Esophagus squamous epithelium (tissue), 5 donors: ENCODE measurements around the gene TESK2. TPM values are rescaled to one million over a fixed set of nuclear protein-coding genes. Genes with fewer than 3 reads are reported as not detected.

ENCODE experiments used
- DNase-seq: peaks from one replicate; lab custom pipeline; 2025; lab: John Stamatoyannopoulos, UW
- H3K27ac ChIP-seq, 4 donors: fragments of 200-600 bp; sonication (generic); one replicate each; pipeline ENCODE4 v1.5.1; 2016 to 2019; ENCODE audit warnings: mild to moderate bottlenecking in 1 of 4
- H3K27me3 ChIP-seq, 4 donors: fragments of 200-600 bp; sonication (generic); 1 replicate in 3 of 4; 2 replicates in 1 of 4; pipeline versions ENCODE4 v1.5.1 to v1.6.0; 2017 to 2021; ENCODE audit warnings: antibody characterized with exemption in 1 of 4
- H3K36me3 ChIP-seq, 3 donors: fragments of 200-600 bp; sonication (generic); one replicate each; pipeline ENCODE4 v1.5.1; 2016 to 2019
- H3K4me1 ChIP-seq, 3 donors: fragments of 200-600 bp; sonication (generic); one replicate each; pipeline ENCODE4 v1.5.1; 2017 to 2019
- H3K4me3 ChIP-seq, 4 donors: fragments of 200-600 bp; sonication (generic); 1 replicate in 3 of 4; 2 replicates in 1 of 4; pipeline ENCODE4 v1.5.1; 2016 to 2019; ENCODE audit warnings: mild to moderate bottlenecking in 2 of 4, moderate library complexity in 1 of 4
- H3K9me3 ChIP-seq, 3 donors: fragments of 200-600 bp; sonication (generic); one replicate each; pipeline ENCODE4 v1.5.1; 2016 to 2019
- CTCF ChIP-seq, 6 experiments: fragments of 450-650 bp in 4 of 6; fragments of 200-600 bp in 2 of 6; sonication (generic) in 2 of 6; IDR thresholded peaks; one replicate each; pipeline ENCODE4 v1.5.1; 2016 to 2019; ENCODE audit warnings: antibody characterized with exemption in 6 of 6, mild to moderate bottlenecking in 4 of 6, moderate library complexity in 4 of 6
- POLR2A ChIP-seq, 4 donors: fragments of 450-650 bp; IDR thresholded peaks; one replicate each; pipeline ENCODE4 v1.6.1; 2017; ENCODE audit warnings: antibody characterized with exemption in 4 of 4, mild to moderate bottlenecking in 4 of 4, moderate library complexity in 3 of 4
- WGBS, 2 donors: methylation state at CpG; one replicate each; pipeline ENCODE4 v1.1.5; 2018; 5-methylcytosine and 5-hydroxymethylcytosine counted together
- intact Hi-C: fragments of 100-400 bp; cut with DNase I; formaldehyde crosslinking; loops from one replicate; pipeline ENCODE4 v1.15.0; 2022
- total RNA-seq, 4 donors: library from RNA; depleted of rRNA; stranded (reverse); fragments of >200 nt; gene quantifications; one replicate each; pipeline ENCODE4 v1.1.0, GENCODE V29; 2016
- donor health status: DM: yes; HTN: yes; CAD: no.

TESK2 gene
- total RNA-seq, 4 donors from 2014 or later: 4.2 to 8.4 (median 5.9) TPM

DNA sequence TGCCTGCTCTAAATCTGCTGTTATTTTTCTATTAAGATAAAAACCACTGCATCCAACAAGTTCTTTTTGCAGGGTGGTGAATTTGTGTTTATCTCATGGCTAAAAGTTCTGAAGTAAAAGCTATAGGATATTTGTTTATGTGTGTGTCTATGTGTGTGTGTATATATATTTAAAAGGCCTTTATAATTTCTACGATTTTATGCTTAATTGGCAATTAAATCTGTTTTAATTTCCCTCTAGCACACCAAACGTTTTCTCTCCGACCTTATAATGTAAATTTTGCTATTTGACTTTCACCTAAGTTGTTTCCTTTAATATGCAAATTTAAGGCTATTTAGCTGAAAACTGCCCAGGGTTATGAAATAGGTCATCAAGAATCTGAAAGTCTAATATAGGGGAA is 184.1 kb downstream of the TESK2 start:
- no peak for TF ChIP-seq POLR2A (IDR thresholded peaks at IDR 0.05)
- H3K9me3 ChIP-seq: no peaks in the 10 kb centered on the region
- intact Hi-C loops: no loop called here
- no peak overlapping the region for H3K4me3 ChIP-seq
- peaks cover 7 to 19% (median 8%) of the 10 kb centered on the region in 3 donors for H3K4me1 ChIP-seq
- no peaks in the 10 kb centered on the region for H3K27me3 ChIP-seq
- 65 to 78% methylated on average over 3 of the region's 3 CpGs for WGBS, 2 donors
- DNase-seq: no peak
- H3K36me3 ChIP-seq: no peaks in the 10 kb centered on the region
- H3K27ac ChIP-seq: no peak overlapping the region

DNA sequence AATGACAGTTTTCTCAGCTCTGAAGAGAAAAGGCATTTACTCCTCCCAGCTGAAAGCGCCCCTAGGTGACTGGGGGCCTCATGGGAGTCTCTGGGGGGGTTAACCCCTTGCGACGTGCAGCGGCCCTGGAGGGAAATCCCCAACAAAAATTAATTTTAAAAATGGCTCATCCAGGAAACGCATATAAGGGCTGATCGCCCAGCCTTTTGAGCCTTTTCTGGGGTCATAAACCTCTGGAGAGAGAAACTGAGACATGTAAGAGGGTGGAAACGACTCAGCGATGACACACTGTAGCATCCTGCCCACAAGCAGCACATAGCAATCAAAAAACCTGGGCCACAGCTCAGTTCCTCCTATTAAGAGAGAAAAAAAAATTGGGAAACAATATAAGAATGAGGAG is 184.6 kb downstream of the TESK2 start:
- Histone ChIP-seq H3K36me3 (no peaks in the 10 kb centered on the region), H3K4me1 (peaks cover 7 to 19% (median 8%) of the 10 kb centered on the region in 3 donors), H3K27me3 (no peaks in the 10 kb centered on the region), H3K4me3 (no peak overlapping the region), H3K9me3 (no peaks in the 10 kb centered on the region), H3K27ac (no peak overlapping the region)
- 41 to 51% methylated on average over 8 of the region's 8 CpGs for WGBS, 2 donors
- DNase-seq: no peak
- TF ChIP-seq CTCF (IDR thresholded peaks at IDR 0.05) (no peak), POLR2A (IDR thresholded peaks at IDR 0.05) (no peak)
- intact Hi-C loops: no loop called here

DNA sequence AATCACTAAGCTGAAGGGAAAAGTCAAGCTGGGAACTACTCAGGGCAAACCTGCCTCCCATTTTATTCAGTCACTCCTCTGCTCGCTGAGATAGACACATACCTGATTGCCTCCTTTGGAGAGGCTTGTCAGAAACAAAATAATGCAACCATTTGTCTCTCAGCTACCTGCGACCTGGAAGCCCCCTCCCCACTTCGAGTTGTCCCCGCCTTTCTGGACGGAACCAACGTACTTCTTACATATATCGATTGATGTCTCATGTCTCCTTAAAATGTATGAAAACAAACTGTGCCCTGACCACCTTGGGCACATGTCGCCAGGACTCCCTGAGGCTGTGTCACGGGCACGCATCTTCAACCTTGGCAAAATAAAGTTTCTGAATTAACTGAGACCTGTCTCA is 185.7 kb downstream of the TESK2 start:
- peak overlapping the region in 1 of 4 donors; percentile 92 for H3K27ac ChIP-seq
- WGBS, 2 donors: 85 to 86% methylated on average over 10 of the region's 10 CpGs
- H3K4me3 ChIP-seq: no peak overlapping the region
- TF ChIP-seq CTCF (IDR thresholded peaks at IDR 0.05) (no peak), POLR2A (IDR thresholded peaks at IDR 0.05) (no peak)
- no peak for DNase-seq
- H3K36me3 ChIP-seq: no peaks in the 10 kb centered on the region
- intact Hi-C loops: no loop called here
- H3K9me3 ChIP-seq: no peaks in the 10 kb centered on the region
- peaks cover 7 to 19% (median 8%) of the 10 kb centered on the region in 3 donors for H3K4me1 ChIP-seq
- H3K27me3 ChIP-seq: no peaks in the 10 kb centered on the region

GRCh38 chr1:45304311-45305081 is 186.5 kb downstream of the TESK2 start:
- Histone ChIP-seq H3K4me3 (peak overlapping the region; percentile 67 to 72 (median 69)), H3K27me3 (no peaks in the 10 kb centered on the region), H3K36me3 (no peaks in the 10 kb centered on the region), H3K9me3 (no peaks in the 10 kb centered on the region), H3K4me1 (peaks cover 7 to 19% (median 8%) of the 10 kb centered on the region in 3 donors), H3K27ac (peak overlapping the region; percentile 91 to 94 (median 92))
- 5 to 17% methylated on average over 7 to 8 of the region's 15 CpGs for WGBS, 2 donors
- intact Hi-C loops: loop anchor here (5.0 kb wide), 1 partner anchor 292 kb away; the partner anchor contains the start of genes HECTD3 and UROD
- TF ChIP-seq CTCF (IDR thresholded peaks at IDR 0.05) (no peak), POLR2A (IDR thresholded peaks at IDR 0.05) (no peak)
- no peak for DNase-seq

GRCh38 chr1:45303520-45304310 is 187.2 kb downstream of the TESK2 start:
- intact Hi-C loops: loop anchor here (5.0 kb wide), 1 partner anchor 291 kb away; the partner anchor contains the start of genes HECTD3 and UROD
- H3K9me3 ChIP-seq: no peaks in the 10 kb centered on the region
- WGBS, 2 donors: 0 to 1% methylated on average over 7 to 24 of the region's 68 CpGs

More at GRCh38 chr1:45303520-45304310, 187.2 kb downstream of the TESK2 start:
- Histone ChIP-seq H3K36me3 (no peaks in the 10 kb centered on the region), H3K27ac (peak overlapping the region; percentile 91 to 94 (median 92)), H3K27me3 (no peaks in the 10 kb centered on the region), H3K4me3 (peak overlapping the region; percentile 67 to 72 (median 69)), H3K4me1 (peaks cover 7 to 19% (median 8%) of the 10 kb centered on the region in 3 donors)
- DNase-seq: peak; percentile 88
- TF ChIP-seq CTCF (IDR thresholded peaks at IDR 0.05) (peak; percentile 42 to 73 (median 62)), POLR2A (IDR thresholded peaks at IDR 0.05) (peak in 2 of 4 donors; percentile 48 to 71)
